CD4-positive, alpha-beta T cell treated with Interleukin-15 for 4 hours (primary cell): ENCODE data around the gene CYB5A.

Experiments used
- DNase-seq: peaks from one replicate; pipeline ENCODE4 v3.0.0-alpha.2; 2020; ENCODE audit warnings: low spot score

The CYB5A gene

DNA sequence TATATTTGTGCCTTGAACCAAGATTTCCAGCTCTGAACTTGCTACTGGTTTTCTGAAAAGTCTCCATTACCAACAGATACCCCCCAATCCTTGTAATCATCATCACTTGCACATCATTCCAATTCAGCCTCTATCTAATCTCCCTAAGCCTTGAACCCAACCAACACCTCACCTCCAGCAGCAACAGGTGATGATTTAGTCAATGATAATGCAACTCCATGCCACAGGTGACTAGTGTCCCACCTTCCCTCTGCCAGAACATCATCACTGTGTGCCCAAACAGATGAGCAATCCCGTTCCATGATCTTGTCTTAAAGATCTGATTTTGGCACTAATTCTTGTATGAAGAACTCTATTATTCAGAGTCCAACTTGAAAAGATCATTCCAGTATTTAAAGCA, 75.9 kb downstream of the CYB5A start:
- DNase-seq: no peak

DNA sequence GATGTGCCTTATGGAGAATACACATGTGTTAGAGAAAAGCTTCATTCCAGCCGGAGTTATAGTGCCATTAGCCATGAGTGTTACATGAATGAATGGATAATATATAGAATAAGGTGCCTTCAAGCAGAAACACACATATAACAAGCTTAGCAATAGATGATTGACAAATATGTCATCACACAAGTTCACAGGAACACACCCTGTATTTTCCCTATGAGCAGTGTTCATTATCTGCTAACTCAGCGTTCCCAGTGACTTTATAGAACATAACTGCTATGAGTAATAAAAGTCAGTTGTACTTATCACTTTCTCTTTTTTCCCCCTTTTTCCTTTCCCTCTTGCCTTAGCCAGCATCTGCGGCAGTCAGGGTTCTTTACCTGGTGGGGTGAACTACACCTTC, 78.3 kb downstream of the CYB5A start:
- no peak for DNase-seq

DNA sequence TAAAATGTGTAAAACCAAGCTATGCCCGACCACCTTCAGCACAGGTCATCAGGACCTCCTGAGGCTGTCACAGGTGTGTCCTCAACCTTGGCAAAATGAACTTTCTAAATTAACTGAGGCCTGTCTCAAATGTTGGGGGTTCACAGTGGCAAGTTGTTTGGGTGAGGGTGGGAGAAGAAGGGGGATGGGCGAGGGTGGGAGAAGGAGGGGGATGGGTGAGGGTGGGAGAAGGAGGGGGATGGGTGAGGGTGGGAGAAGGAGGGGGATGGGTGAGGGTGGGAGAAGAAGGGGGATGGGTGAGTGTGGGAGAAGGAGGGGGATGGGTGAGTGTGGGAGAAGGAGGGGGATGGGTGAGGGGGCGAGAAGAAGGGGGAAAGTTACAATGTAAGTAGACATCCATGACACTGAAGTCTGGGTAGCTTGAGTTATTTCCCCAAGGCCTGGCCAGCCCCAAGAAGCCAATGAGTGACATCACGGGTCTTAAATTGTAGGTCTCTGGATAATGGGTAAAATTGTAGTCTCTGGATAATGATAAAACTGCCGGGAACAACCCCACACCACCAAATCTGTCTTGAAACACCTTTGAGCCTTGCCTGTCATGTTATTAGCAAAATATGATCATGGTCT, 87.1 kb downstream of the CYB5A start:
- DNase-seq: no peak

DNA sequence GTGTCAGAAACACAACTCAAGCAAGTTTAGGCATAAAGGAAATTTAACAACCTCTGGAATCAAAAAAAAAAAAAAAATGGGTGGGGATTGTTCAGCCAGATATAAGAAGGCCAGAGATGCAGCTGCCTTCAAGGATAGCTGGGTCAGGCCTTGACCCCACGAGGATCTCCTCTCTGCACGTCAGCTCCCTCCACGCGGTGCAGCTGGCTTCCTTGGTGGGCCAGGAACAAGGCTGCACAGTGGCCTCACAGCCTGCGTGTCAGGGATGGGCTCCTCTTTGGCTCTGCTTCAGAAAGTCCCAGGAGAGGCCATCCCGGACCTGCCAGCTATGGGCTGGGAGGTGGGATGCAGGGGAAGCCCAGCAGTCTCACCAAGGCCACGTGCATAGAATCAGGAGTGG, 88.0 kb downstream of the CYB5A start:
- no peak for DNase-seq
